DMS 273 (cell line): ENCODE data around the gene MYOM1.
"Not testable (repeated sequence)": the region's sequence is repeated elsewhere in the genome, so short reads cannot be mapped to it uniquely, and the experiment has no call there.

Experiments
- DNase-seq: peaks from one replicate; lab custom pipeline; 2025; ENCODE audit not compliant: unreplicated experiment; lab: John Stamatoyannopoulos, UW

MYOM1 gene

DNA sequence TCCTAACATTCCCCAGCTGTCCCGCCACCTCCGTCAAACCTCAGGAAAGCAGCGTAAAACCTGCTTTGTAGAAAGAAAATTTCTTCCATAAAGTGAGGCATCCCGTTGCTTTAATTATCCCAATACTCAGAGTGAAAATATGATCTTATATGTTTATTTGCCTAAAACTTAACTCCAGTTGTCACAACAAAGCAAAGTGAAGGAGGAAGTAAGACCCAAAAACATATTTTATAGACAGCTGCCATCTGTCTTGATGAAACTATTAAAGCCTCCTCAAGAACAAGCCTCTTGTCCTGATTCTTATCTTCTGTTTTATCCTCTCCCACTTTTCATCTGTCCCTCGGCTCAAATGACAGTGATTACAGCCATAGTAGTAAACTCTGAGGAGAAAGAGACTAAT is 177.9 kb downstream of the MYOM1 start:
- peak; percentile 62 for DNase-seq

DNA sequence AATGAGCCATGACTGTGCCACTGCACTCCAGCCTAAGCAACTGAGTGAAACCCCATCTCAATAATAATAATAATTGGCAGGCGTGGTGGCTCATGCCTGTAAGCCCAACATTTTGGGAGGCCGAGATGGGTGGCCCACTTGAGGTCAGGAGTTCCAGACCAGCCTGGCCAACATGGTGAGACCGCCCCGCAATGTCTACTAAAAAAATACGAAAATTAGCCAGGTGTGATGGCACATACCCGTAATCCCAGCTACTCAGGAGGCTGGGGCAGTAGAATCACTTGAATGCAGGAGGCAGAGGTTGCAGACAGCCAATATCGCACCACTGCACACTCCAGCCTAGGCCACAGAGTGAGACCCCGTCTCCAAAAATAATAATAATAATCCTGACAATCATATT is 178.9 kb downstream of the MYOM1 start:
- no peak for DNase-seq

DNA sequence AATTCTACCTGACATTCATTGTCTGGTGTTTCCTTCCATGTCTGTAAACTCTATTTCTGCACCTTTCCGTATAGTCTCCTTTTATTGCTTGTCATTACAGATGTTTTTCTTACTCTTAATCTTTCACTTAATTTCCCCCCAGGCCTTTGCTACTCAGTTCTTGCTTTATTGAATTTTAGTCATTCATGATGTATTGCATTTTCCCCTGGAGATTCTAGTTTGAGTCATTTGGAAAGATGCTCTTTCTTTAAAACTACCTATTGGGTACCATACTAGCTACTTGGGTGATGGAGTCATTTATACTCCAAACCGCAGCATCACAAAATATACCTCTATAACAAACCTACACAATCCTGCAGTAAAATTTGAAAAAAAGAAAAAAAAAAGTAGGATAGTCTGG is 179.6 kb downstream of the MYOM1 start:
- DNase-seq = no peak

DNA sequence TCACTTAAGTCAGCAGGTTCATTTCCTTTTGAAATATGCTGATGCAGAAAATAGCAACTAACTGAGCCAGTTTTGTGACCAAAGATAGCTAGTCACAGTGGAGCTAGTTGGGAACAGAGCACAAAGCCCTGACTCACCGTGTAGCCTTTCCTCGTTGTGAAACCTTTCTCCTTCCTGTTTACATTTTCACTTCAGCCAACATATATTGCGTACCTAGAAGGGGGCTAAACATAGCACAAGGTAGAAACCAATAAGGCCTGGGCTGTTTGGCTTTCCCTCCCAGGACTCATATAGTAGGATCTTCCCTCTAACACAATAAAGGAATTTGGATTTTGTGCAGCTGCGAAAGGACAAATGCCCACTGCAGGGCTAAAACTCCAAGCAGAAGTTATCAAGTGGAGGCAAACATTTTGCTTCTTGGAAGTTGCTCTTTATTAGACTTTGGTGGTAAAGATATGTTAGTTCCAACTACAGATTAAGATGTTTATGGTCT is 182.3 kb downstream of the MYOM1 start:
- DNase-seq = no peak

DNA sequence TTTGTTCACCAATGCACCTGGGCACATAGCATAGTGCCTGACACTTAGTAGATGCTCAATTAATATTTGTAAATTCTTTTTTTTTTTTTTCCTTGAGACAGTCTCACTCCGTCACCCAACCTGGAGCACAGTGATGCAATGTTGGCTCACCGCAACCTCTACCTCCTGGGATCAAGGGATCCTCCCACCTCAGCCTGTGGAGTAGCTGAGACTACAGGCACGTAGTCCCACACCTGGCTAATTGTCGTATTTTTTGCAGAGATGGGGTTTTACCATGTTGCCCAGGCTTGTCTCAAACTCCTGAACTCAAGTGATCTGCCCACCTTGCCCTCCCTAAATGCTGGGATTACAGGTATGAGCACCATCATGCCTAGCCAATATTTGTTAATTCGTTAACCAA is 183.7 kb downstream of the MYOM1 start:
- no peak for DNase-seq

DNA sequence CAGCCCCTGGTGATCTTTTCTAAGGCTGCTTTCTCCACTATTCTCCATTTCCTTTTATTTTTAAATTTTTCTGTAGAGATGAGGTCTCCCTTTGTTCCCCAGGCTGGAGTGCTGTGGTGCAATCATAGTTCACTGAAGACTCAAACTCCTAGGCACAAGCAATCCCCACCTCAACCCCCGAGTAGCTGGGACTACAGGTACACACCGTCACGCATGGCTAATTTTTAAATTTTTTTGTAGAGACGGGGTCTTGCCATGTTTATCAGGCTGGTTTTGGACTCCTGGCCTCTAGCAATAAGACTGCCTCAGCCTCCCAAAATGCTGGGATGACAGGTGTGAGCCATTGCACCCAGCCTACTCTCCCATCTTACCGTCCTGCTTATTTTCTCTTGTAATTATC is 184.1 kb downstream of the MYOM1 start:
- no peak for DNase-seq

DNA sequence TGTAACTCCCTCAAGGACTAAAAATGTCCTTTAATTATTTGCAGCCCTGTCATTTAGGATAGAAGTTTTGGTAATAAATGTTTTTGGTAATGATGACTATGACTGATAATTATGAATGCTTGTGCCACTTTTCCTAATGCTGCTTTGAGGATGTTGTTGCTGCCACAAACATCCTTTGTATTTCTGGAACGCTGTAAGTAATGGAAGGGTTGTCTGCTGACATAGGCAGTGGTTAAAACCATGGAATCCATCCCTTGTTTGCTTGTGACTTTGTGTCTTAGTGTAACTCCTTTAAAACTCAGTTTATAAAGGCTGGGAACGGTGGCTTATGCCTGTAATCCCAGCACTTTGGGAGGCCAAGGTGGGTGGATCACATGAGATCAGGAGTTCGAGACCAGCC is 187.0 kb downstream of the MYOM1 start:
- DNase-seq = no peak

DNA sequence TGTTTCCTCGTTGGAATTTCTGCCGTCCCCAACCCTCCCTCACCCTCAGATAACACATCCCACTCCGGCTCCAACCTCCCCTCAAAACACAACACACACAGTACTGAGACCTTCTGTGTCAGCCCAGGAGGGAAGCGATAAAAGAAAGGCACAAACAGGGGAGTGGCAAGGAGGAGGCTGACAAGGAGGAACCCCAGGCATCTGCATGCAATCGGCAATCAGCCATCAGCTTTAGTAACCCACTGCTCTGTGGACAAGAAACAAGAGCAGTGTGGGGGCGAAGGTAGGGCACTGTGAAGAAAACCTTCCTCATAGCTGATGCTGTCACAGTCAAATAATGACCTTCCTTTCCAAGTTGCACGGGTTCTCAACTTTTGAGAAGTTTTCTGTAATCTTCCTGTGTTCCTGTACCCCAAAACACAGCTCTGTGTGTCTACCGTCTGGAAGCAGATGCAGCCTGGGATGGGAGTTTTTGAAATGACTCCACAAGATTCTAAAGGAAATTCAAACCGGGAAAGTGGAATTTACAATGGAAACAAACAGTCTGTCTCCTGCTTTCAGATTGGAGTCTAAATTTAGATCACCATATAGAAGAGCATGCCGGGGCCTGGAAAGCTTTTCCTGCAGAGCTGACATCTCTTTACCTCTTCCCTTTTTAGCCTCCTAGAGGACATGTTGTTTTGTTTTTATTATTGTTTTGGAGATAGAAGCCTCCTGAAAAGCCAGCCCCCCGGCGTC is 190.4 kb downstream of the MYOM1 start:
- DNase-seq = no peak

DNA sequence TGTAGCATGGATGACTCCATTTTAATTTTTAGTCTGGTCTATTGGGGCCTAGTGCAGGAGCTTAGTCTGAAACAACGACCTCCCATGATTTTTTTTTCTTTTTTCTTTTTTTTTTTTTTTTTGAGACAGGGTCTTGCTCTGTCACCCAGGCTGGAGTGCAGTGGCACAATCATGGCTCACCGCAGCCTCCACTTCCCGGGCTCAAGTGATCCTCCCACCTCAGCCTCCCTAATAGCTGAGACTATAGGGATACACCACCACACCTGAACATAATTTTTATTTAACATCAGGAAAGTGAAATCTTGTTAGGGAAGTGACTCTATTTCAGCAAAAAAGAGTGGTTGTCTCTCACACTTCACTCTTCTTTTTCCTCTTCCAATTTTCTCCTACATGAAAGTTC is 191.7 kb downstream of the MYOM1 start:
- not testable (repeated sequence) for DNase-seq

DNA sequence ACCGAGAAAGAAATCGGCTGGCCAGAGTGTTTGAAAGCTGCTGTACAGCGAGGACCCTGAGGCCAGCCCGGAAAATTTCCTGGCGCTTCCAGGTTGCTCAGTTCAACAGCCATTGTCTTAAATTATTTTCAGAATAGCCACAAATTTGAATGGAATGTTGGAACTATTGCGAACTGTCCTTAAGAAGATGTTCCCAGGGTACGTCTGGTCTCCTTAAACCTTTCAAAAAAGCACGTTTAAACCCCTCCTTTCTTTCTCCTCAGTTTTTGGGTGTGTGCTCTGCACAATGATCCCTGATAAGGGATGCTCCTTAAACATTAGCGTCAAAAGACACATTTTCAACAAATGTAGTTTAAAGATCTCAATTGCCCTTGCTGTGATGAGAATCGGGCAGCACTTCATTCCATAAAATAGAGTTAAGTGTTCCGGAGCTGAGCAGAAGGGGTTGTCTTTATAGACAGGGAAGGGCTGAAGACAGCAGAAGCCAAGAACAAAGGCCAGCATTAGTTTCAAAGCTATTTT is 192.3 kb downstream of the MYOM1 start:
- DNase-seq = no peak

DNA sequence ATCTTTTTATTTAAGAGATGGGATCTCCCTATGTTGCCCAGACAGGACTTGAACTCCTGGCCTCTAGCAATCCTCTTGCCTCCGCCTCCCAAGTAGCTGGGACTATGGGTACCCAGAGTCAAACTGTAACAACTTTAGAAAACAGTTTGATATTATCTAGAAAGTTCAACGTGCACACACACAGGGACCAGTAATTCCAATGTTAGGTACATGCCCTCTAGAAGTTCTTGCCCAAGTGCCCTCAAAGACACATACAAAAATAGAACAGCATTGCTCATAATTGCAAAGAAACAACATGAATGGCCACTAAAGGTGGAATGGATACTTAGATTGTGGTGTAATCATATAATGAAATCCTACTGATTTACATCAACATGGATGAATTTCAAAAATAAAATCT is 194.2 kb downstream of the MYOM1 start:
- no peak for DNase-seq

DNA sequence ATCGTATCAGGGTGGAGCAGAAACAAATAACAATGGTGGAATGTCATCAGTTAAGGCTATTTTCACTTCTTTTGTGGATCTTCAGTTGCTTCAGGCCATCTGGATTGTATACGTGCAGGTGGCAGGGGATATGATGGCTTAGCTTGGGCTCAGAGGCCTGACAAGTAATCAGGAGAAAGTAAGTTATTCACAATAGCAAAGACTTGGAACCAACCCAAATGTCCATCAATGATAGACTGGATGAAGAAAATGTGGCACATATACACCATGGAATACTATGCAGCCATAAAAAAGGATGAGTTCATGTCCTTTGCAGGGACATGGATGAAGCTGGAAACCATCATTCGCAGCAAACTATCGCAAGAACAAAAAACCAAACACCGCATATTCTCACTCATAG is 196.2 kb downstream of the MYOM1 start:
- DNase-seq = not testable (repeated sequence)
